ENCODE results near the gene OR5C1. TPM values are rescaled to one million over a fixed set of nuclear protein-coding genes. Genes with fewer than 3 reads are reported as not detected.
"Not testable (repeated sequence)": the region's sequence is repeated elsewhere in the genome, so short reads cannot be mapped to it uniquely, and the experiment has no call there.

Gene OR5C1
- not detected for polyA plus RNA-seq (ENCODE audit: insufficient read length in 10 of 10)
- long read RNA-seq, donor 1 = 0 reads
- long read RNA-seq, donor 2 = 0 reads
- long read RNA-seq, donor 3, partial matches to known transcripts = 0 of 1 reads
- long read RNA-seq, donor 3, other reads (novel, unspliced or antisense) = 0 of 1 reads
- long read RNA-seq, donor 4 = 0 reads
- long read RNA-seq, donor 5 = 0 reads
- long read RNA-seq, donor 6 = 0 reads
- long read RNA-seq, donor 7 = 0 reads
- long read RNA-seq, donor 8 = 0 reads
- long read RNA-seq, donor 9 = 0 reads

- DNase-seq = no peak
These were observed at the start of gene OR5C1 for GRCh38 chr9:122788831-122789230. Gene OR5C1, plus strand, starts transcription at chr9:122788933. Its CDS starts 0 bp downstream, at chr9:122788933.

- no peak for DNase-seq
These were observed 46.7 kb upstream of the OR5C1 start, which contains the start of gene OR1L6 for GRCh38 chr9:122742003-122742402. Gene OR1L6, plus strand, starts transcription at chr9:122742303. Its CDS starts 7,545 bp downstream, at chr9:122749848.

GRCh38 chr9:122754825-122755224, 33.9 kb upstream of the OR5C1 start:
- no peak for DNase-seq

- DNase-seq = no peak
These were observed 20.9 kb upstream of the OR5C1 start for GRCh38 chr9:122767817-122768216.

GRCh38 chr9:122777052-122777451, 11.7 kb upstream of the OR5C1 start:
- no peak for DNase-seq

- peak in 1 of 3 donors; percentile 6 for DNase-seq
These were observed 10.7 kb upstream of the OR5C1 start for GRCh38 chr9:122777935-122778627.

GRCh38 chr9:122779181-122779580, 9.6 kb upstream of the OR5C1 start:
- DNase-seq = peak in 1 of 3 donors; percentile 4

- no peak for DNase-seq
These were observed 8.7 kb upstream of the OR5C1 start for GRCh38 chr9:122780026-122780425.

- no peak for DNase-seq
These were observed 7.1 kb upstream of the OR5C1 start for GRCh38 chr9:122781671-122782070.

GRCh38 chr9:122785269-122785668, 3.5 kb upstream of the OR5C1 start:
- no peak for DNase-seq

- no peak for DNase-seq
These were observed 2.4 kb upstream of the OR5C1 start for GRCh38 chr9:122786338-122786737.

- no peak for DNase-seq
These were observed 718 bp downstream of the OR5C1 start for GRCh38 chr9:122789256-122790046.

- no peak for DNase-seq
These were observed 3.3 kb downstream of the OR5C1 start for GRCh38 chr9:122791872-122792669.

GRCh38 chr9:122797316-122798063, 8.8 kb downstream of the OR5C1 start:
- no peak for DNase-seq

GRCh38 chr9:122800066-122801060, 11.6 kb downstream of the OR5C1 start, which contains the start of gene OR1K1:
Gene OR1K1, plus strand, starts transcription at chr9:122800123. Its CDS starts 0 bp downstream, at chr9:122800123.
- no peak for DNase-seq

- DNase-seq = no peak
These were observed 17.9 kb downstream of the OR5C1 start for GRCh38 chr9:122806661-122807060.

- no peak for DNase-seq
These were observed 18.7 kb downstream of the OR5C1 start for GRCh38 chr9:122807271-122807900.

- DNase-seq = no peak
These were observed 19.4 kb downstream of the OR5C1 start for GRCh38 chr9:122808141-122808540.

GRCh38 chr9:122809261-122809660, 20.5 kb downstream of the OR5C1 start:
- DNase-seq = not testable (repeated sequence)
